Stimulated activated CD4-positive, alpha-beta T cell treated with anti-CD3 and anti-CD28 coated beads, Interleukin-2, amount 100 ng/mL, for 4 hours (primary cell): Measurements from ENCODE around the gene CYP3A4.
"Not testable (repeated sequence)": the region's sequence is repeated elsewhere in the genome, so short reads cannot be mapped to it uniquely, and the experiment has no call there.

Source experiments
- DNase-seq: peaks from one replicate; pipeline ENCODE4 v3.0.0-alpha.2; 2020; ENCODE audit warnings: low read depth

CYP3A4 gene

GRCh38 chr7:99752356-99752755, 31.6 kb downstream of the CYP3A4 start:
- DNase-seq, result no peak

GRCh38 chr7:99751322-99752052, 32.5 kb downstream of the CYP3A4 start:
- not testable (repeated sequence) for DNase-seq

- DNase-seq, result no peak
These were observed 35.0 kb downstream of the CYP3A4 start for GRCh38 chr7:99748846-99749579.

- DNase-seq, result not testable (repeated sequence)
These were observed 37.1 kb downstream of the CYP3A4 start for GRCh38 chr7:99746915-99747314.

GRCh38 chr7:99745395-99745794, 38.6 kb downstream of the CYP3A4 start:
- DNase-seq, result not testable (repeated sequence)

GRCh38 chr7:99742737-99743394, 41.1 kb downstream of the CYP3A4 start:
- DNase-seq, result no peak

GRCh38 chr7:99741441-99741795, 42.6 kb downstream of the CYP3A4 start:
- no peak for DNase-seq

GRCh38 chr7:99740573-99741440, 43.2 kb downstream of the CYP3A4 start:
- DNase-seq, result no peak

- DNase-seq, result no peak
These were observed 44.0 kb downstream of the CYP3A4 start for GRCh38 chr7:99739699-99740572.

GRCh38 chr7:99737726-99738125, 46.3 kb downstream of the CYP3A4 start:
- DNase-seq, result no peak

- not testable (repeated sequence) for DNase-seq
These were observed 47.3 kb downstream of the CYP3A4 start for GRCh38 chr7:99736667-99737066.

- DNase-seq, result no peak
These were observed 49.0 kb downstream of the CYP3A4 start, which contains the start of gene CYP3A7 for GRCh38 chr7:99734987-99735386. Gene CYP3A7 (minus strand): TSS chr7:99735196. CDS start chr7:99735093, 103 bp downstream.

GRCh38 chr7:99733448-99733847, 50.5 kb downstream of the CYP3A4 start:
- DNase-seq, result no peak

GRCh38 chr7:99733003-99733402, 51.0 kb downstream of the CYP3A4 start:
- DNase-seq, result no peak

- no peak for DNase-seq
These were observed 52.2 kb downstream of the CYP3A4 start for GRCh38 chr7:99731638-99732374.

GRCh38 chr7:99730992-99731391, 53.0 kb downstream of the CYP3A4 start:
- no peak for DNase-seq

GRCh38 chr7:99730238-99730810, 53.7 kb downstream of the CYP3A4 start:
- DNase-seq, result no peak

GRCh38 chr7:99729486-99730237, 54.3 kb downstream of the CYP3A4 start:
- DNase-seq, result no peak

- DNase-seq, result no peak
These were observed 55.4 kb downstream of the CYP3A4 start for GRCh38 chr7:99728615-99729014.
